ENCODE results near the gene ADAP2. TPM values are rescaled to one million over a fixed set of nuclear protein-coding genes. Genes with fewer than 3 reads are reported as not detected.
"Not testable (repeated sequence)": the region's sequence is repeated elsewhere in the genome, so short reads cannot be mapped to it uniquely, and the experiment has no call there.

Gene ADAP2
- total RNA-seq, 4 donors from 2014 or later: 8.6 to 12.3 (median 11.9) TPM; not detected in 1

DNA sequence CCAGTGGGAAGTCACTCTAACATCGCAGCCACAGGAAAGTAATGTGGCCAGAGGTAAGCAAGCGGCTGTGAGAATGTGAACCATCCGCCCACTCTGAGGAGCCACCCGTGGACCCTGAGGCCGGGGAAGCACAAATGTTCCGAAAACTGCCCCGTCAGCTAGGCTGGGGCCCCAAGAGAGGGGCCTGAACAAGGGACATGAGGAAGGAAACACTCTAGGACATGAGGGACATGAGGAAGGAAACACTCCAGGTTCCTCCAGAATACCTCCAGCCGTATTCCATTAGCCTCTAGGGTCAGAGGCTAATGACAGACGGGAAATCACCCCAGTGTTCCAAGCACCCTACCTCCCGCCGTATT, 16.0 kb upstream of the ADAP2 start:
- Histone ChIP-seq H3K4me1 (peaks cover 5 to 21% (median 12%) of the 10 kb centered on the region in 4 donors), H3K36me3 (no peaks in the 10 kb centered on the region), H3K27ac (peak overlapping the region; percentile 85 to 95 (median 91)), H3K27me3 (no peaks in the 10 kb centered on the region), H3K9me3 (no peaks in the 10 kb centered on the region), H3K4me3 (peak overlapping the region; percentile 23 to 76 (median 68))
- TF ChIP-seq EP300 (IDR thresholded peaks at IDR 0.05; ENCODE audit: low read depth) (no peak), POLR2AphosphoS5 (IDR thresholded peaks at IDR 0.05) (no peak), POLR2A (IDR thresholded peaks at IDR 0.05) (no peak), CTCF (IDR thresholded peaks at IDR 0.05) (no peak)
- peak; percentile 11 for DNase-seq
- WGBS, 2 donors (ENCODE audit: low coverage in 1 of 2): 1% methylated on average over 11 of the region's 11 CpGs; no CpG with 5 or more reads in 1 of the 2 donors
- intact Hi-C loops (cut with DNase I; ENCODE audit: low total_unique reads): loop anchor here (1.0 kb wide), 1 partner anchor 66 kb away; the partner anchor contains the start of gene RNF135
- in situ Hi-C loops (cut with MboI; ENCODE audit: low pct_ligation_motif_present in 1 of 4, low pct_unique_long_range_greater_than_20kb in 1 of 4, low sequenced_read_pairs in 3 of 4): loop anchor here in 1 of 4 donors (25.0 kb wide), 1 partner anchor 307 kb away; no protein-coding TSS in a partner anchor

DNA sequence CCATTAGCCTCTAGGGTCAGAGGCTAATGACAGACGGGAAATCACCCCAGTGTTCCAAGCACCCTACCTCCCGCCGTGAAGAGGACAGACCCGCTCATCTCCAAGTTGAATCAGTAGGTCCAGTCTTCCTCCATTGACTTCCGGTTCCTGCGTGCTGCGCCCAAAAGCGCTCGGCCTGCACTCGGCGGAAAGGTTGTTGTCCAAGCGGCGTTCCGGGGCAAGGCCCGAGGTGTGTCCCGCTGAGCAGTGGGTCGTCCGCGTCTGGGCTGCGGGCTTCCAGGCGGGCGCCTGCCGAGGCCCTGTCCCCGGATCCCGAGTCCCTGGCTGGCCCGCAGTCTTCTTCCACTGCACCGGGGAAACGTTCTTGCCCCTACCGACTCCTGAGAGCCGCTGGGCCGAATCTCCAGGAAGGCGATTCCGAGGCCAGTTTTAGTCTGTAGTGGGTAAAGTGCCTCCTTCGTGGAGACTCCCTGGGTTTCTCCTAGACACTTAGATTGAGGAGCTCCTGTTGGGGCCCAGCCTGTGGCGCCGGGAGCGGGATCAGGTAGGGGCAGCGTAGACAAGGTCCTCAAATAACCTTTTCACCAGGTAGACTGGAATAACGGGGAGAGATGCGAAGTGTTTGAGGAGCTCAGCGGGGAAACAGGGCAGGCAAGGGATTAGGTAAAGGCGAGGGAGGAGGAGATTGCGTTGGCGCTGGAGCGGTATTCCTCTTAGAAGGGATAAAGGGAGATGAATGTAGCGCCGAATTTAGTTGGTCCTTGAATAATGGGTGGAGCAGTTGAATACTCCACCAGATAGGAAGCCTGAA, 15.4 kb upstream of the ADAP2 start, which contains the start of gene TEFM:
Gene TEFM, minus strand, starts transcription at position 138 of the 811 bp plus-strand sequence. Its CDS starts 40 bp downstream, at position 98.
- H3K27me3 ChIP-seq: no peaks in the 10 kb centered on the region
- 0% methylated on average over 9 to 47 of the region's 47 CpGs for WGBS, 2 donors (ENCODE audit: low coverage in 1 of 2)
- in situ Hi-C loops (cut with MboI; ENCODE audit: low pct_ligation_motif_present in 1 of 4, low pct_unique_long_range_greater_than_20kb in 1 of 4, low sequenced_read_pairs in 3 of 4) (loop anchor here in 1 of 4 donors (25.0 kb wide), 1 partner anchor 306 kb away; no protein-coding TSS in a partner anchor), intact Hi-C loops (cut with DNase I; ENCODE audit: low total_unique reads) (loop anchor here (1.0 kb wide), 1 partner anchor 65 kb away; the partner anchor contains the start of gene RNF135)
- TF ChIP-seq POLR2A (IDR thresholded peaks at IDR 0.05) (peak; percentile 78), EP300 (IDR thresholded peaks at IDR 0.05; ENCODE audit: low read depth) (no peak), CTCF (IDR thresholded peaks at IDR 0.05) (peak in 1 of 5 experiments; percentile 28), POLR2AphosphoS5 (IDR thresholded peaks at IDR 0.05) (peak; percentile 55 to 85 (median 80))
- H3K9me3 ChIP-seq: no peaks in the 10 kb centered on the region
- H3K36me3 ChIP-seq: no peaks in the 10 kb centered on the region
- peak; percentile 91 for DNase-seq
- H3K27ac ChIP-seq: peak within 1 kb of the TSS; percentile 85 to 95 (median 91)
- peaks cover 5 to 21% (median 12%) of the 10 kb centered on the region in 4 donors for H3K4me1 ChIP-seq
- peak within 1 kb of the TSS; percentile 23 to 76 (median 68) for H3K4me3 ChIP-seq

DNA sequence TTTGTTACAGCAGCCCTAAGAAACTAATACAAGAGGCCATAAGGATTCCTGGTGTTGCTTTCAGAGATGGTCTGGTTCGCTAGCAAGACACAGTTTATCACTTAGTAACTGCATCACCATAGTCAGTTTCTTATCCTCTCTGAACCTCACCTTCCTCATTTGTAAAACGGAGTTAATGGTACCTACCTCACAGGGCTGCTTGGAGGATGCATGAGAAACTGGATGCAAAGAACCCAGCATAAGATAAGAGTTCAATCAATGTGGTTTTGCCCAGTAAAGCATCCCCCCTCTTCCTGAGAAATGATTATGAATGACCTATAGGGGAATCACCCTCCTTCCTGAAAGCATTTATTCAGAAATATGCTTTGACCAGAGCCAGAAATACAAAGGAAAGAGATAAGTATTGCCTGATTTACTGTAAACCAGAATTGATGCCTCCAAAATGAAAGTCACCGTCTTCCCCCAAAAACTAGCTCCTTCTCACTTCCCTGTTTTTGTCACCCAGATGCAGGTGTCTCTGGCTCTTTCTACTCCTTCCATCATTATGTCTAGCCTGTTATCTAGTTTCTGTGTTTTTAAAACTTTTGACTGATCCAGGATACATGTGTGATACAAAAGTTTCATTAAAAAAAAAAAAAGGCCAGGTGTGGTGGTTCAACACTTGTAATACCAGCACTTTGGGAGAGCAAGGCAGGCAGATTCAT, 12.9 kb upstream of the ADAP2 start:
- Histone ChIP-seq H3K36me3 (no peaks in the 10 kb centered on the region), H3K27me3 (no peaks in the 10 kb centered on the region), H3K4me1 (peaks cover 5 to 21% (median 12%) of the 10 kb centered on the region in 4 donors), H3K27ac (no peak overlapping the region), H3K9me3 (no peaks in the 10 kb centered on the region), H3K4me3 (no peak overlapping the region)
- no peak for DNase-seq
- in situ Hi-C loops (cut with MboI; ENCODE audit: low pct_ligation_motif_present in 1 of 4, low pct_unique_long_range_greater_than_20kb in 1 of 4, low sequenced_read_pairs in 3 of 4): loop anchor here in 1 of 4 donors (25.0 kb wide), 1 partner anchor 303 kb away; no protein-coding TSS in a partner anchor
- intact Hi-C loops (cut with DNase I; ENCODE audit: low total_unique reads): no loop called here
- WGBS, 2 donors (ENCODE audit: low coverage in 1 of 2): 75 to 100% methylated on average over 3 of the region's 3 CpGs
- TF ChIP-seq POLR2AphosphoS5 (IDR thresholded peaks at IDR 0.05) (no peak), CTCF (IDR thresholded peaks at IDR 0.05) (no peak), EP300 (IDR thresholded peaks at IDR 0.05; ENCODE audit: low read depth) (no peak), POLR2A (IDR thresholded peaks at IDR 0.05) (no peak)

- in situ Hi-C loops (cut with MboI; ENCODE audit: low pct_ligation_motif_present in 1 of 4, low pct_unique_long_range_greater_than_20kb in 1 of 4, low sequenced_read_pairs in 3 of 4): loop anchor here in 1 of 4 donors (25.0 kb wide), 1 partner anchor 302 kb away; no protein-coding TSS in a partner anchor
- H3K27me3 ChIP-seq; H3K4me3 ChIP-seq; DNase-seq; H3K27ac ChIP-seq; H3K9me3 ChIP-seq; H3K36me3 ChIP-seq; intact Hi-C loops (cut with DNase I; ENCODE audit: low total_unique reads): not testable (repeated sequence)
- 92 to 100% methylated on average over 4 to 7 of the region's 7 CpGs for WGBS, 2 donors (ENCODE audit: low coverage in 1 of 2)
- H3K4me1 ChIP-seq: peaks cover 5 to 15% (median 11%) of the 10 kb centered on the region in 4 donors
These were observed 11.6 kb upstream of the ADAP2 start for GRCh38 chr17:30910151-30910550.

Data from transverse colon (tissue), 4 donors.